ENCODE data around the gene MYADML2.

DNA sequence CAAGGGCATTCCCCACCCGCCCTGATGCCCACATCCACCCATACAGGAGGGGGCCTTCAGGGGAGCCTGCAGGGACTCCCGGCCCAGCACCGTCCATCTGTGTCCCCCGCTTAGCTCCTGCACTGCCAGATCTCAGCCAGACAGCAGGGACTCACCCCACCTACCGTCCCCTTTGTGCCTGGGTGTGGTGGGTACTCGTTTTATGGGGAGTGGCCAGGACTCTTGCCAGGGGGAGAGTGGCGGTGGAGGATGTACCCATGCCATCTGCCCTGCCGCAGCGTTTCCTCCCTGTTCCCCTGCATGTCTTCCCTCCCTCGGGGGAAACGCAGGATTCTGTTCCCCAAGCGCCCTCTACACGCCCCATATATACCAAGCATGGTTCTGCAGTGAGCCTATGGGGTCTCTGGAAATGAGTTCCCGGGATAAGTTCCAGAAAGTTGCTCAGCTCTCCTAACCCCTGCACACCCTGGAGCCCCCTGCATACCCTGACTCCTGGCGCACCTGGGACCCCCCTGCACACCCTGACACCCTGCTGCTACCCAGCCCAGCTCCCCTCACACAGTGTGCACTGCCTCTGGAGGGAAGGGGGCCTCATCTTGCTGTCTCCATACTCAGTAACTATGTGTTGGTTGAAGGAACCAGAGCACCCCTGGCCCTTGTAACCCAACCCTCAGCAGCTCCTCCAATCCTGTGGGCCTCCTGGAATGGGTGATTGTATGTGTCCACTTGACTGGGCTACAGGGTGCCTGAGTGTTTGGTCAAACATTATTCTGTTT, 15.3 kb downstream of the MYADML2 start:
- TF ChIP-seq, protein P1, sequence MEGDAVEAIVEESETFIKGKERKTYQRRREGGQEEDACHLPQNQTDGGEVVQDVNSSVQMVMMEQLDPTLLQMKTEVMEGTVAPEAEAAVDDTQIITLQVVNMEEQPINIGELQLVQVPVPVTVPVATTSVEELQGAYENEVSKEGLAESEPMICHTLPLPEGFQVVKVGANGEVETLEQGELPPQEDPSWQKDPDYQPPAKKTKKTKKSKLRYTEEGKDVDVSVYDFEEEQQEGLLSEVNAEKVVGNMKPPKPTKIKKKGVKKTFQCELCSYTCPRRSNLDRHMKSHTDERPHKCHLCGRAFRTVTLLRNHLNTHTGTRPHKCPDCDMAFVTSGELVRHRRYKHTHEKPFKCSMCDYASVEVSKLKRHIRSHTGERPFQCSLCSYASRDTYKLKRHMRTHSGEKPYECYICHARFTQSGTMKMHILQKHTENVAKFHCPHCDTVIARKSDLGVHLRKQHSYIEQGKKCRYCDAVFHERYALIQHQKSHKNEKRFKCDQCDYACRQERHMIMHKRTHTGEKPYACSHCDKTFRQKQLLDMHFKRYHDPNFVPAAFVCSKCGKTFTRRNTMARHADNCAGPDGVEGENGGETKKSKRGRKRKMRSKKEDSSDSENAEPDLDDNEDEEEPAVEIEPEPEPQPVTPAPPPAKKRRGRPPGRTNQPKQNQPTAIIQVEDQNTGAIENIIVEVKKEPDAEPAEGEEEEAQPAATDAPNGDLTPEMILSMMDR (IDR thresholded peaks at IDR 0.05), result no peak
- TF ChIP-seq POLR2A (IDR thresholded peaks at IDR 0.05) (no peak), POLR2AphosphoS5 (IDR thresholded peaks at IDR 0.05) (no peak), EP300 (IDR thresholded peaks at IDR 0.05) (no peak)
